GM11168 (cell line): ENCODE results near the gene DNAJB8.

Experiments used
- in situ Hi-C: fragments of 300-500 bp; cut with MboI; formaldehyde crosslinking; loops from one replicate; pipeline ENCODE4 v1.12.0; 2022; ENCODE audit warnings: low sequenced_read_pairs; ENCODE audit not compliant: unreplicated experiment

The DNAJB8 gene

DNA sequence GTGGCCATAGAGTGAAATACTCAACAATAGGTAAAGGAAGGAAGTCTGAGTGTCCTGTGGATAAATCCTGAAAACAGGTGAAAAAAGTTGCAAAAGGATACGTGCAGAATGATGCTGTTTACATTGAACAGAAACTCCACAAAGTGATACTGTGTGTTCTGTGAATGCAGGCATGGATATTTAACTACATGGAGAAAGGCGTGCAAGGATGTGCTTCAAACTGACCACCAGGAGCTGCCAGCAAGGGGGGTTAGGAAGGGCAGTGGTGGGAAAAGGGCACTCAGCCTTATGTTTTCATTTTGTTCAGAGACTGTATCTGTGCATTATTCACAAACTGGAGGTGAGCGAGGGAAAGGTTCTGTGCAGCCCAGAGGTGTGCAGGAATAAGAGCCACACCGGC lies 47.4 kb downstream of the DNAJB8 start:
- in situ Hi-C loops = no loop called here

- in situ Hi-C loops = no loop called here
Measured at GRCh38 chr3:128418900-128419299, 47.8 kb downstream of the DNAJB8 start.

GRCh38 chr3:128416578-128417211 lies 50.0 kb downstream of the DNAJB8 start:
- in situ Hi-C loops = no loop called here

DNA sequence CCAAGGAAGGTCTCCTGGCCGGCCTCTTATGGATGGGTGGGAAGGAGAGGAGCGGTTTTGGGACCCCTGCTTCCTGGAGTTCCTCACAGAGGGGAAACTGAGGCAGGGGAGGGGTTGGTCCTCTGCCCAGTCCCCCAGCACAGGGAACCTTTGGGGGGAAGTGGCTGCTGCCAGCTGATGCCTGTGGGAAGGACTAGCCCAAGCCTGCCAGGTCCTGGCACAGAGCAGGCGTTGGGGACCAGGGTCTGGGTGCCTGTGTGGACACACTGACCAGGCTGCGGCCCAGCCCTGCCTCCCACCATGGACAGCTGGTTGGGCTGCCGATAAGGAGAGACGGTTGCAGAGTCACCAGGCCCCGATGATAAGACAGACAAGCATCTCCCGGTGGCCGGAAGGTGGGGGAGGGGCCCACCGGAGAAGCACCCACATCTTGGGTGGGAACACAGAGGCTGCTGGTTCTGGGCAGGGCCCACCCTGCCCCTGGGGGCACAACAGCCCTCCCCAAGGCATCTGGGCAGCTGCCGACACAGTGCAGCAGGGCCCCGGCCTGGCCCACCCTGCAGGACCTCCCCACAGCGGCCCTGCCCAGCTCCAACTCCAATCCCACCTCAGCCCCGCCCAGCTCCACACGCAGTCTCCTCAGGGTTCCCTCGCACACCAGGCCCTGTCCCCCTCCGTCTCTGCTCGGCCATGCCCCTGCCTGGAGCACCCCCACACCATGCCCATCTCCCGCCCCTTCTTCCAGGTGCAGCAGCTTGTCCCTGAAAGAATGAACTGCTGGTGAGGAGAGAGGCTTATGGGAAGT lies 50.7 kb downstream of the DNAJB8 start:
- in situ Hi-C loops = no loop called here

GRCh38 chr3:128415200-128415772 lies 51.4 kb downstream of the DNAJB8 start:
- in situ Hi-C loops = no loop called here

DNA sequence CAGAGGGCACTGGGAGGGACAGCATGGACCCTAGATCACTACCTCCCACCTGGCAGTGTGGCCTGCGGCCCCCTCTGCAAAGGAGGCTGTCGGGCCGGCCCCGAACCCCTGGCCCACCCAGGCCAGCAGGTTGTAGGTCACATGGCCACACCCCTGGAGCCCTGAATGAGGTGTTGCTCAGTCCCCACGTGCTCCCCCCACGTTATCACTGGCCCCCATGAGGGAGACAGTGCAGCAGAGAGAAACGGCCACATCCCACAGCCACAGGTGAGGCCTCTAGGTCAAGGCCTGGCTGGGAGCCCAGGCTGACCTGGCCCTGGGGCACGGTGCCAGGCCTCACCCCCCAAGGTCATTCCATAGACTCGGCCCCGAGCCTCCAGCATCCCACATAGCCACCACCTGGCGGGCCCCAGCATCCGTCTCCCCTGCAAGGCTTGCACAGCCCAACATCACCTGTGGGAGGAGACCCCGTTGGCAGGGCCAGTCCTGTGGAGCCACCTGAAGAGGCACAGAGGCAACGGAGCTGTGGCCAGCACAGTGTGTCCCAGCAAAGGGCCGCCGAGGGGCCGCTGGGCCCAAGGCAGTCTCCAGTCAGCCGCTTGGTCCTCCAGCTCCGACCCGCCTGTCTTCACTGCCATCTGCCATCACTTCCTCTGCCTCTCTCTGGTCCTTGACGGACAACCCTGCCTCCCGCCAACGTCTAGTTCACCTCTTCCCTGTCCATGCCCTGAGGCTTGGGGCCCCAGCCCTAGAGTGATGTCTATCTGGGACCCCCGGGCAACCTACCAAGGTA lies 53.1 kb downstream of the DNAJB8 start:
- in situ Hi-C loops = no loop called here

DNA sequence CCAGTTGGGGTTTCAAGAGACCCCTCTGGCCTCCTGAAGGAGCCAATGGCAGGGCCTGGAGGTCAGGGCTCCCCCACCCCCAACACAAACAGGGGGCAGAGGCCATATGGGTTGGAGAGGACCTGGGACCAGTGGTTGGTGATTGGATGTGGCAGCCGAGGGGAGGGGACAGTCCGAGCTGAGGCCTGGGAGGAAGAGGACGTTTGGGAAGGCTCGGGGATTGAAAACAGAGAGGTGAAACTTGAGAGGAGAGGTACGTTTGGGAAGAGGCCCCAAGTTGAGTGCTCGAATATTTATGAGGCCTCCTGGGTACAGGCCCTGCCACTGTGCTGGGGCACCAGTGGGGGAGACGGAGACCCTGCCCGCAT lies 53.7 kb downstream of the DNAJB8 start:
- in situ Hi-C loops = no loop called here
